ENCODE measurements around the gene RBKS. TPM values are rescaled to one million over a fixed set of nuclear protein-coding genes. Genes with fewer than 3 reads are reported as not detected.

The RBKS gene
- total RNA-seq, 1 experiment from 2014 or later: 1.7 TPM

DNA sequence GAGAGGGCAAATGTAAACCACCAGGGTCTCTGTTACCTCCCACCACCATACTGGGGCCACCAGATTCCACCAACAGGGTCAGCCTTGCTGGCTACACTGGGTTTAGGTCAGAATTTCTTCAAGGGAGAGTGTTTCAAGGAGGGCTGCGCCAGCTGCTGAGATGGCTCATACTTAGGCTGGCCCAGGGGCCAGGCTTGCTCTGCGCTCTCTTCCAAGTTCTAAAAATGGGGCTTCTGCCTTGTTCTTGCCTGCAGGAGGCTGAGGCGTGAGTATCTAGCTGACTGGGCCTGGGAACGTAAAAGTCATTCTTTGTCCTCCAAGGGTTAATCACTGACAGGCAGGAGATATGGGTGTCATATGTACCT lies 90.6 kb downstream of the RBKS start:
- Mint-ChIP-seq H3K27me3 (ENCODE audit: low read depth) (peaks cover 4% of the 10 kb centered on the region; the same call in 1 of the 2 replicates), H3K4me1 (no peaks in the 10 kb centered on the region), H3K27ac (no peak overlapping the region), H3K9me3 (no peaks in the 10 kb centered on the region), H3K4me3 (no peak overlapping the region), H3K36me3 (no peaks in the 10 kb centered on the region)
- DNase-seq (ENCODE audit: low spot score): no peak
- CTCF ChIA-PET: interaction anchor here (0.9 to 1.3 kb wide), 2 partner anchors 96 to 116 kb away, joined by 3 to 4 read pairs; no protein-coding TSS in a partner anchor
- no peak for ATAC-seq
- TF ChIP-seq, protein P1, sequence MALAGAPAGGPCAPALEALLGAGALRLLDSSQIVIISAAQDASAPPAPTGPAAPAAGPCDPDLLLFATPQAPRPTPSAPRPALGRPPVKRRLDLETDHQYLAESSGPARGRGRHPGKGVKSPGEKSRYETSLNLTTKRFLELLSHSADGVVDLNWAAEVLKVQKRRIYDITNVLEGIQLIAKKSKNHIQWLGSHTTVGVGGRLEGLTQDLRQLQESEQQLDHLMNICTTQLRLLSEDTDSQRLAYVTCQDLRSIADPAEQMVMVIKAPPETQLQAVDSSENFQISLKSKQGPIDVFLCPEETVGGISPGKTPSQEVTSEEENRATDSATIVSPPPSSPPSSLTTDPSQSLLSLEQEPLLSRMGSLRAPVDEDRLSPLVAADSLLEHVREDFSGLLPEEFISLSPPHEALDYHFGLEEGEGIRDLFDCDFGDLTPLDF (CRISPR knock-in tag; IDR thresholded peaks at IDR 0.05): no peak
- TF ChIP-seq, protein P2, sequence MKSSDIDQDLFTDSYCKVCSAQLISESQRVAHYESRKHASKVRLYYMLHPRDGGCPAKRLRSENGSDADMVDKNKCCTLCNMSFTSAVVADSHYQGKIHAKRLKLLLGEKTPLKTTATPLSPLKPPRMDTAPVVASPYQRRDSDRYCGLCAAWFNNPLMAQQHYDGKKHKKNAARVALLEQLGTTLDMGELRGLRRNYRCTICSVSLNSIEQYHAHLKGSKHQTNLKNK (CRISPR knock-in tag; IDR thresholded peaks at IDR 0.05): no peak
- TF ChIP-seq, protein P3, sequence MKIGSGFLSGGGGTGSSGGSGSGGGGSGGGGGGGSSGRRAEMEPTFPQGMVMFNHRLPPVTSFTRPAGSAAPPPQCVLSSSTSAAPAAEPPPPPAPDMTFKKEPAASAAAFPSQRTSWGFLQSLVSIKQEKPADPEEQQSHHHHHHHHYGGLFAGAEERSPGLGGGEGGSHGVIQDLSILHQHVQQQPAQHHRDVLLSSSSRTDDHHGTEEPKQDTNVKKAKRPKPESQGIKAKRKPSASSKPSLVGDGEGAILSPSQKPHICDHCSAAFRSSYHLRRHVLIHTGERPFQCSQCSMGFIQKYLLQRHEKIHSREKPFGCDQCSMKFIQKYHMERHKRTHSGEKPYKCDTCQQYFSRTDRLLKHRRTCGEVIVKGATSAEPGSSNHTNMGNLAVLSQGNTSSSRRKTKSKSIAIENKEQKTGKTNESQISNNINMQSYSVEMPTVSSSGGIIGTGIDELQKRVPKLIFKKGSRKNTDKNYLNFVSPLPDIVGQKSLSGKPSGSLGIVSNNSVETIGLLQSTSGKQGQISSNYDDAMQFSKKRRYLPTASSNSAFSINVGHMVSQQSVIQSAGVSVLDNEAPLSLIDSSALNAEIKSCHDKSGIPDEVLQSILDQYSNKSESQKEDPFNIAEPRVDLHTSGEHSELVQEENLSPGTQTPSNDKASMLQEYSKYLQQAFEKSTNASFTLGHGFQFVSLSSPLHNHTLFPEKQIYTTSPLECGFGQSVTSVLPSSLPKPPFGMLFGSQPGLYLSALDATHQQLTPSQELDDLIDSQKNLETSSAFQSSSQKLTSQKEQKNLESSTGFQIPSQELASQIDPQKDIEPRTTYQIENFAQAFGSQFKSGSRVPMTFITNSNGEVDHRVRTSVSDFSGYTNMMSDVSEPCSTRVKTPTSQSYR (CRISPR knock-in tag; IDR thresholded peaks at IDR 0.05): no peak
- no peak for TF ChIP-seq NFE2L1 (CRISPR knock-in tag; IDR thresholded peaks at IDR 0.05)
- TF ChIP-seq, protein P4, sequence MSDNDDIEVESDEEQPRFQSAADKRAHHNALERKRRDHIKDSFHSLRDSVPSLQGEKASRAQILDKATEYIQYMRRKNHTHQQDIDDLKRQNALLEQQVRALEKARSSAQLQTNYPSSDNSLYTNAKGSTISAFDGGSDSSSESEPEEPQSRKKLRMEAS (CRISPR knock-in tag; IDR thresholded peaks at IDR 0.05): no peak
- TF ChIP-seq OVOL2 (CRISPR knock-in tag; IDR thresholded peaks at IDR 0.05; ENCODE audit: borderline replicate concordance): no peak
- TF ChIP-seq TCF7 (CRISPR knock-in tag; IDR thresholded peaks at IDR 0.05; ENCODE audit: low read depth): no peak
- TF ChIP-seq, protein P5, sequence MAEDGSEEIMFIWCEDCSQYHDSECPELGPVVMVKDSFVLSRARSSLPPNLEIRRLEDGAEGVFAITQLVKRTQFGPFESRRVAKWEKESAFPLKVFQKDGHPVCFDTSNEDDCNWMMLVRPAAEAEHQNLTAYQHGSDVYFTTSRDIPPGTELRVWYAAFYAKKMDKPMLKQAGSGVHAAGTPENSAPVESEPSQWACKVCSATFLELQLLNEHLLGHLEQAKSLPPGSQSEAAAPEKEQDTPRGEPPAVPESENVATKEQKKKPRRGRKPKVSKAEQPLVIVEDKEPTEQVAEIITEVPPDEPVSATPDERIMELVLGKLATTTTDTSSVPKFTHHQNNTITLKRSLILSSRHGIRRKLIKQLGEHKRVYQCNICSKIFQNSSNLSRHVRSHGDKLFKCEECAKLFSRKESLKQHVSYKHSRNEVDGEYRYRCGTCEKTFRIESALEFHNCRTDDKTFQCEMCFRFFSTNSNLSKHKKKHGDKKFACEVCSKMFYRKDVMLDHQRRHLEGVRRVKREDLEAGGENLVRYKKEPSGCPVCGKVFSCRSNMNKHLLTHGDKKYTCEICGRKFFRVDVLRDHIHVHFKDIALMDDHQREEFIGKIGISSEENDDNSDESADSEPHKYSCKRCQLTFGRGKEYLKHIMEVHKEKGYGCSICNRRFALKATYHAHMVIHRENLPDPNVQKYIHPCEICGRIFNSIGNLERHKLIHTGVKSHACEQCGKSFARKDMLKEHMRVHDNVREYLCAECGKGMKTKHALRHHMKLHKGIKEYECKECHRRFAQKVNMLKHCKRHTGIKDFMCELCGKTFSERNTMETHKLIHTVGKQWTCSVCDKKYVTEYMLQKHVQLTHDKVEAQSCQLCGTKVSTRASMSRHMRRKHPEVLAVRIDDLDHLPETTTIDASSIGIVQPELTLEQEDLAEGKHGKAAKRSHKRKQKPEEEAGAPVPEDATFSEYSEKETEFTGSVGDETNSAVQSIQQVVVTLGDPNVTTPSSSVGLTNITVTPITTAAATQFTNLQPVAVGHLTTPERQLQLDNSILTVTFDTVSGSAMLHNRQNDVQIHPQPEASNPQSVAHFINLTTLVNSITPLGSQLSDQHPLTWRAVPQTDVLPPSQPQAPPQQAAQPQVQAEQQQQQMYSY (CRISPR knock-in tag; IDR thresholded peaks at IDR 0.05): no peak
- POLR2A ChIA-PET: no interaction called here

DNA sequence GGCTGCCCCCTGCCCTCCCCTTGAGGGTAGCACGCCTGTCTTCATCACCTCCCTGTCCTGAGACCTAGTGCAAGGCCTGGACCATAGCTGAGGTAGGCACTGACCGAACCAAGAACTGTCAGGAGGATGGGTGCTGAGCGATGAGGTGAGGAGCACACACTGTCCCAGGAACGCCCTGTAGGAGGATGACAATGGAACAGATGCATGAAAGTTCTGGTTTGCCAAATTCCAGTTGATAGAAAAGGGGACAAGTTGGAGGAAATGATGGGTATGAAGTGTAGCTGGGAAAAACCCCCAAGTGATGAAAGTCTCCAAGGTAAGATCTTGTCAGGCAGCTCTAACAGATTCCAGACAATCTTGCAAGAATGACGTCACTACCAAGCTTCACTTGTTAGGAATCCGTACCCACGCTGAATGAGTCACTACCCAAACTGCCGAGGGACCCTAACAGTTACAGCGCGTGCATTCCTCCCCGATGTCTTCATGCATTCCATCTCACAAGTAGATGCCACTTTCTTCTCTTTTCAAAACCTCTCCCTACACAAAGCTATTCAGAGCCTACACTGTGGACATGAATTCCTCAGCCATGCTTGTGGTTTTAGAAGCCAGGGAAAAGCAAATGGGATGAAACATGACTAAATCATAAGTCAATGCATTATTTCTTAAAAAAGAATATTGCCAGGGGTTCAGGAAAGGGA lies 91.1 kb downstream of the RBKS start:
- no peak overlapping the region for H3K27ac Mint-ChIP-seq
- TF ChIP-seq ATF2 (CRISPR knock-in tag; IDR thresholded peaks at IDR 0.05; ENCODE audit: borderline replicate concordance, low read depth): no peak
- TF ChIP-seq, protein P6, sequence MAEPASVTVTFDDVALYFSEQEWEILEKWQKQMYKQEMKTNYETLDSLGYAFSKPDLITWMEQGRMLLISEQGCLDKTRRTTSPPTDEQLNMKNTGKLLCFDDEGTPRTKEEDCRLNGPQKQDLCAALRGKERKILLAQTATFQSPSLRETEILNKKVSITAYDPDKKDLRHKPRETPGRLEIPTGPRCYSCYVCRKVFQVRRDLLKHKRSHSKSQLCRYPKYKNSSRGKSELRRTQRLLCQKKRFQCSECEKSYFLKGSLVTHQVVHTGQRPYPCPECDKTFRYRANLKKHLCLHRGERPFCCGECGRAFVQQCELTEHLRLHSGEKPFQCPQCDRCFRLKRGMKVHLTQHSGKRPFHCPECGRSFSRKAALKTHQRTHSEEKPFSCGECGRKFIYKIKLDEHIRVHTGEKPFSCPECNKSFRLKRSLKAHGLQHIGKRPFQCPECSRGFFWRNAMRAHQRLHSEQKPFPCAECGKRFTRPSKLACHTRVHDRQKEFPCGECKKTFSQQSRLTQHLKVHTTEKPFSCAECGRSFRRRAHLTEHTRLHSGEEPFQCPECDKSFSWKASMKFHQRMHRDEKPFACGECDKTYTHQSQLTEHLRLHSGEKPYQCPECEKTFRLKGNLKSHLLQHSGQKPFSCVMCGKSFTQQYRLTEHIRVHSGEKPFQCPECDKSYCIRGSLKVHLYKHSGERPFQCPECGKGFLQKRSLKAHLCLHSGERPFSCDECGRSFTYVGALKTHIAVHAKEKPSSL (CRISPR knock-in tag; conservative IDR thresholded peaks at IDR 0.05): no peak
- TF ChIP-seq SMAD3 (CRISPR knock-in tag; IDR thresholded peaks at IDR 0.05; ENCODE audit: borderline replicate concordance): no peak
- TF ChIP-seq, protein P4 (CRISPR knock-in tag; IDR thresholded peaks at IDR 0.05): no peak
- TF ChIP-seq GTF2I (CRISPR knock-in tag; conservative IDR thresholded peaks at IDR 0.05): no peak
- TF ChIP-seq ZNF263 (CRISPR knock-in tag; IDR thresholded peaks at IDR 0.05; ENCODE audit: low read depth): no peak
- no peak for TF ChIP-seq ATF1 (CRISPR knock-in tag; IDR thresholded peaks at IDR 0.05)
- TF ChIP-seq, protein P7, sequence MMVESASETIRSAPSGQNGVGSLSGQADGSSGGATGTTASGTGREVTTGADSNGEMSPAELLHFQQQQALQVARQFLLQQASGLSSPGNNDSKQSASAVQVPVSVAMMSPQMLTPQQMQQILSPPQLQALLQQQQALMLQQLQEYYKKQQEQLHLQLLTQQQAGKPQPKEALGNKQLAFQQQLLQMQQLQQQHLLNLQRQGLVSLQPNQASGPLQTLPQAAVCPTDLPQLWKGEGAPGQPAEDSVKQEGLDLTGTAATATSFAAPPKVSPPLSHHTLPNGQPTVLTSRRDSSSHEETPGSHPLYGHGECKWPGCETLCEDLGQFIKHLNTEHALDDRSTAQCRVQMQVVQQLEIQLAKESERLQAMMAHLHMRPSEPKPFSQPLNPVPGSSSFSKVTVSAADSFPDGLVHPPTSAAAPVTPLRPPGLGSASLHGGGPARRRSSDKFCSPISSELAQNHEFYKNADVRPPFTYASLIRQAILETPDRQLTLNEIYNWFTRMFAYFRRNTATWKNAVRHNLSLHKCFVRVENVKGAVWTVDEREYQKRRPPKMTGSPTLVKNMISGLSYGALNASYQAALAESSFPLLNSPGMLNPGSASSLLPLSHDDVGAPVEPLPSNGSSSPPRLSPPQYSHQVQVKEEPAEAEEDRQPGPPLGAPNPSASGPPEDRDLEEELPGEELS (CRISPR knock-in tag; IDR thresholded peaks at IDR 0.05): no peak
- no peak for TF ChIP-seq GABPB1 (CRISPR knock-in tag; IDR thresholded peaks at IDR 0.05)
- no peak for TF ChIP-seq HMGA2 (CRISPR knock-in tag; IDR thresholded peaks at IDR 0.05)
- TF ChIP-seq, protein P8, sequence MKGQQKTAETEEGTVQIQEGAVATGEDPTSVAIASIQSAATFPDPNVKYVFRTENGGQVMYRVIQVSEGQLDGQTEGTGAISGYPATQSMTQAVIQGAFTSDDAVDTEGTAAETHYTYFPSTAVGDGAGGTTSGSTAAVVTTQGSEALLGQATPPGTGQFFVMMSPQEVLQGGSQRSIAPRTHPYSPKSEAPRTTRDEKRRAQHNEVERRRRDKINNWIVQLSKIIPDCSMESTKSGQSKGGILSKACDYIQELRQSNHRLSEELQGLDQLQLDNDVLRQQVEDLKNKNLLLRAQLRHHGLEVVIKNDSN (CRISPR knock-in tag; IDR thresholded peaks at IDR 0.05): no peak

More for the DNA sequence above, 91.1 kb downstream of the RBKS start:
- no peaks in the 10 kb centered on the region for H3K36me3 Mint-ChIP-seq
- H3K4me3 Mint-ChIP-seq: no peak overlapping the region
- peak; percentile 50; the same call in 1 of the 2 replicates for ATAC-seq
- ChIA-PET CTCF (interaction anchor here (0.6 to 1.3 kb wide), 3 partner anchors 95 to 130 kb away, joined by 3 to 4 read pairs (median 3); no protein-coding TSS in a partner anchor), POLR2A (no interaction called here)
- H3K9me3 Mint-ChIP-seq: no peaks in the 10 kb centered on the region
- H3K4me1 Mint-ChIP-seq: no peaks in the 10 kb centered on the region
- H3K27me3 Mint-ChIP-seq (ENCODE audit: low read depth): peaks cover 4% of the 10 kb centered on the region; the same call in 1 of the 2 replicates
- DNase-seq (ENCODE audit: low spot score): no peak

Measured in WTC11 (cell line).